ENCODE measurements around the gene PSME4.

- TF ChIP-seq POLR2A (IDR thresholded peaks at IDR 0.05): no peak
- TF ChIP-seq, protein P1, sequence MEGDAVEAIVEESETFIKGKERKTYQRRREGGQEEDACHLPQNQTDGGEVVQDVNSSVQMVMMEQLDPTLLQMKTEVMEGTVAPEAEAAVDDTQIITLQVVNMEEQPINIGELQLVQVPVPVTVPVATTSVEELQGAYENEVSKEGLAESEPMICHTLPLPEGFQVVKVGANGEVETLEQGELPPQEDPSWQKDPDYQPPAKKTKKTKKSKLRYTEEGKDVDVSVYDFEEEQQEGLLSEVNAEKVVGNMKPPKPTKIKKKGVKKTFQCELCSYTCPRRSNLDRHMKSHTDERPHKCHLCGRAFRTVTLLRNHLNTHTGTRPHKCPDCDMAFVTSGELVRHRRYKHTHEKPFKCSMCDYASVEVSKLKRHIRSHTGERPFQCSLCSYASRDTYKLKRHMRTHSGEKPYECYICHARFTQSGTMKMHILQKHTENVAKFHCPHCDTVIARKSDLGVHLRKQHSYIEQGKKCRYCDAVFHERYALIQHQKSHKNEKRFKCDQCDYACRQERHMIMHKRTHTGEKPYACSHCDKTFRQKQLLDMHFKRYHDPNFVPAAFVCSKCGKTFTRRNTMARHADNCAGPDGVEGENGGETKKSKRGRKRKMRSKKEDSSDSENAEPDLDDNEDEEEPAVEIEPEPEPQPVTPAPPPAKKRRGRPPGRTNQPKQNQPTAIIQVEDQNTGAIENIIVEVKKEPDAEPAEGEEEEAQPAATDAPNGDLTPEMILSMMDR (IDR thresholded peaks at IDR 0.05): no peak
These were observed 43.2 kb upstream of the PSME4 start for GRCh38 chr2:54013996-54014395.

Measured in testis (tissue), 2 donors.